Measurements from ENCODE around the gene EPB41L2.
A peak's percentile ranks its signal among the peaks of the same experiment; 100 is the strongest.

EPB41L2 gene

GRCh38 chr6:130900913-130901312 is 162.1 kb downstream of the EPB41L2 start:
- DNase-seq: no peak

- no peak for DNase-seq
Measured at GRCh38 chr6:130896249-130896648, 166.8 kb downstream of the EPB41L2 start.

GRCh38 chr6:130895516-130895915 is 167.5 kb downstream of the EPB41L2 start:
- DNase-seq: no peak

- no peak for DNase-seq
Measured at GRCh38 chr6:130893766-130894165, 169.3 kb downstream of the EPB41L2 start.

- DNase-seq: no peak
Measured at GRCh38 chr6:130893277-130893676, 169.8 kb downstream of the EPB41L2 start.

GRCh38 chr6:130890521-130890971 is 172.5 kb downstream of the EPB41L2 start:
- no peak for DNase-seq

- DNase-seq: no peak
Measured at GRCh38 chr6:130889423-130889822, 173.6 kb downstream of the EPB41L2 start.

- DNase-seq: no peak
Measured at GRCh38 chr6:130888246-130888645, 174.8 kb downstream of the EPB41L2 start.

- no peak for DNase-seq
Measured at GRCh38 chr6:130886966-130887365, 176.1 kb downstream of the EPB41L2 start.

GRCh38 chr6:130885392-130886192 is 177.5 kb downstream of the EPB41L2 start:
- DNase-seq: peak; percentile 59

- DNase-seq: no peak
Measured at GRCh38 chr6:130882370-130882769, 180.7 kb downstream of the EPB41L2 start.

GRCh38 chr6:130879826-130880225 is 183.2 kb downstream of the EPB41L2 start:
- DNase-seq: no peak

- no peak for DNase-seq
Measured at GRCh38 chr6:130873746-130874145, 189.3 kb downstream of the EPB41L2 start.

GRCh38 chr6:130872250-130873095 is 190.6 kb downstream of the EPB41L2 start:
- peak; percentile 55 for DNase-seq

- no peak for DNase-seq
Measured at GRCh38 chr6:130870179-130870880, 192.7 kb downstream of the EPB41L2 start.

GRCh38 chr6:130869681-130870080 is 193.4 kb downstream of the EPB41L2 start:
- DNase-seq: no peak

GRCh38 chr6:130865793-130866192 is 197.3 kb downstream of the EPB41L2 start:
- no peak for DNase-seq

- DNase-seq: no peak
Measured at GRCh38 chr6:130864344-130864743, 198.7 kb downstream of the EPB41L2 start.

GRCh38 chr6:130863415-130864230 is 199.4 kb downstream of the EPB41L2 start:
- DNase-seq: no peak

GRCh38 chr6:130862370-130862769 is 200.7 kb downstream of the EPB41L2 start:
- DNase-seq: no peak

- DNase-seq: no peak
Measured at GRCh38 chr6:130859161-130859867, 203.7 kb downstream of the EPB41L2 start.

Data from stimulated activated CD4-positive, alpha-beta T cell treated with anti-CD3 and anti-CD28 coated beads, Interleukin-1b, Interleukin-23, amount 100 ng/mL, for 48 hours (primary cell).